ENCODE results near the gene PDE1C. TPM values are rescaled to one million over a fixed set of nuclear protein-coding genes. Genes with fewer than 3 reads are reported as not detected.

PDE1C gene
- total and polyA plus RNA-seq, 2 donors (not counting 1 experiment from before 2014, with no cell fraction given), result 0.52 TPM; not detected in 1

DNA sequence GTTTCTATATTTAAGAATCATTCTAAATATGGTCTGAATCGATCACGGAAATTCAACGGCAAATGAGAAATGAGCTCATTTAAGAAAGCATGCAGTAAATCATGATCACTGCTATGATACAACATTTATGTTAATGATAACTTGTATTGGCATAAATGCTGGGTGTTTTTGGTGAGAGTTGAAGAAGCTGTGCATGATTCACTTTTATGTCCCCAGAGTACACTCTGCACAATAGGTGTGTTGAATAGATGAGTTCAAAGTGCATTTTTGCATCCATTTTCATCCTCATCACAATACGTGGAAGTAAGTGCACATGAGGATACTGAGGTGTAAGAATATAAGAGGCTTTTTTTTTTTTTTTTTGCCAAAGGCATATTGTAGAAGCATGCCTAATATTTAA lies 213.9 kb downstream of the PDE1C start:
- ATAC-seq (ENCODE audit: low read depth), result no peak
- Mint-ChIP-seq H3K4me3 (no peak overlapping the region), H3K27ac (no peak overlapping the region), H3K4me1 (no peaks in the 10 kb centered on the region), H3K27me3 (no peaks in the 10 kb centered on the region), H3K9me3 (ENCODE audit: insufficient read depth) (no peaks in the 10 kb centered on the region)
- TF ChIP-seq, protein P1, sequence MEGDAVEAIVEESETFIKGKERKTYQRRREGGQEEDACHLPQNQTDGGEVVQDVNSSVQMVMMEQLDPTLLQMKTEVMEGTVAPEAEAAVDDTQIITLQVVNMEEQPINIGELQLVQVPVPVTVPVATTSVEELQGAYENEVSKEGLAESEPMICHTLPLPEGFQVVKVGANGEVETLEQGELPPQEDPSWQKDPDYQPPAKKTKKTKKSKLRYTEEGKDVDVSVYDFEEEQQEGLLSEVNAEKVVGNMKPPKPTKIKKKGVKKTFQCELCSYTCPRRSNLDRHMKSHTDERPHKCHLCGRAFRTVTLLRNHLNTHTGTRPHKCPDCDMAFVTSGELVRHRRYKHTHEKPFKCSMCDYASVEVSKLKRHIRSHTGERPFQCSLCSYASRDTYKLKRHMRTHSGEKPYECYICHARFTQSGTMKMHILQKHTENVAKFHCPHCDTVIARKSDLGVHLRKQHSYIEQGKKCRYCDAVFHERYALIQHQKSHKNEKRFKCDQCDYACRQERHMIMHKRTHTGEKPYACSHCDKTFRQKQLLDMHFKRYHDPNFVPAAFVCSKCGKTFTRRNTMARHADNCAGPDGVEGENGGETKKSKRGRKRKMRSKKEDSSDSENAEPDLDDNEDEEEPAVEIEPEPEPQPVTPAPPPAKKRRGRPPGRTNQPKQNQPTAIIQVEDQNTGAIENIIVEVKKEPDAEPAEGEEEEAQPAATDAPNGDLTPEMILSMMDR (IDR thresholded peaks at IDR 0.05), result no peak
- TF ChIP-seq EZH2 (IDR thresholded peaks at IDR 0.05; ENCODE audit: borderline replicate concordance, insufficient read depth, low read depth, low read length, poor library complexity, severe bottlenecking), result no peak
- no peak overlapping the region for H3K4me3 ChIP-seq (ENCODE audit: control extremely low read depth in 1 of 5, extremely low read depth in 1 of 5, insufficient read depth in 1 of 5, low read depth in 2 of 5, low read length in 4 of 5)
- no peaks in the 10 kb centered on the region for H3K36me3 ChIP-seq (replicated peaks in 1 of 2; ENCODE audit: control extremely low read depth in 1 of 2, control insufficient read depth in 1 of 2, extremely low read depth in 1 of 2, insufficient read depth in 2 of 2, low read length in 1 of 2)
- H4K20me1 ChIP-seq (ENCODE audit: control insufficient read depth, insufficient read depth, low read length, poor library complexity, severe bottlenecking), result no peaks in the 10 kb centered on the region
- H3K9me3 ChIP-seq (ENCODE audit: control extremely low read depth in 1 of 3, control insufficient read depth in 2 of 3, insufficient read depth in 1 of 3, low read length in 2 of 3), result no peaks in the 10 kb centered on the region
- H3K79me2 ChIP-seq (ENCODE audit: control insufficient read depth, insufficient read depth, low read length), result no peaks in the 10 kb centered on the region
- no peaks in the 10 kb centered on the region for H3K4me1 ChIP-seq (ENCODE audit: control insufficient read depth in 2 of 2, insufficient read depth in 2 of 2, low read length in 2 of 2)
- no peak overlapping the region for H3K27ac ChIP-seq (ENCODE audit: low read length in 2 of 2)
- intact Hi-C loops (cut with micrococcal nuclease), result no loop called here
- no peak overlapping the region for H3K4me2 ChIP-seq (replicated peaks; ENCODE audit: low read depth, low read length, poor library complexity, severe bottlenecking)
- H2AFZ ChIP-seq (ENCODE audit: insufficient read depth, low read depth, low read length, poor library complexity, severe bottlenecking), result no peak overlapping the region
- H3K27me3 ChIP-seq (replicated peaks in 1 of 4; ENCODE audit: control extremely low read depth in 1 of 4, control insufficient read depth in 3 of 4, insufficient read depth in 4 of 4, low read length in 3 of 4), result no peaks in the 10 kb centered on the region
- POLR2A ChIA-PET, result no interaction called here
- no CpG with 5 or more reads among the region's 4 CpGs for WGBS (ENCODE audit: insufficient coverage)
- H3K9ac ChIP-seq (ENCODE audit: low read length), result no peak overlapping the region
- CTCF ChIA-PET, result no interaction called here
- no peak for DNase-seq

DNA sequence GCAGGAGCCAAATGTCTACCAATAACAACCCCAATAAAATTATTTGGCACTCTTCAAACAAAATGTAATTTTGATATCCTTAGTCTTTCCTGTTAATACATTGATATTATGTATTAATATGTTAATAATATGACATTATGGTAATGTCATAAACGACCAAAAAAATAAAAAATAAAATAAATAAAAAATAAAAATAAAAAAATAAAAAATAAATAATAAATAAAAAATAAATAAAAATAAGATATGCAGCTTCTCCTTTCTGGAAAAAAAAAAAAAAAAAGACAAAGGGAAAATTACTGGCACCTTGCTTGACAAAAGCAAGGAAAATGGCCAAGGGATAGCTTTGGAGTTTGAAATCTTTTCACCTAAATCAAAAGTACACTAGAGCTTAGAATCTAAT lies 214.7 kb downstream of the PDE1C start:
- Mint-ChIP-seq H3K27ac (no peak overlapping the region), H3K4me3 (no peak overlapping the region), H3K27me3 (no peaks in the 10 kb centered on the region), H3K4me1 (no peaks in the 10 kb centered on the region), H3K9me3 (ENCODE audit: insufficient read depth) (no peaks in the 10 kb centered on the region)
- POLR2A ChIA-PET, result no interaction called here
- no peak overlapping the region for H2AFZ ChIP-seq (ENCODE audit: insufficient read depth, low read depth, low read length, poor library complexity, severe bottlenecking)
- no CpG with 5 or more reads among the region's 1 CpG for WGBS (ENCODE audit: insufficient coverage)
- H3K27me3 ChIP-seq (replicated peaks in 1 of 4; ENCODE audit: control extremely low read depth in 1 of 4, control insufficient read depth in 3 of 4, insufficient read depth in 4 of 4, low read length in 3 of 4), result no peaks in the 10 kb centered on the region
- TF ChIP-seq, protein P1 (IDR thresholded peaks at IDR 0.05), result no peak
- TF ChIP-seq EZH2 (IDR thresholded peaks at IDR 0.05; ENCODE audit: borderline replicate concordance, insufficient read depth, low read depth, low read length, poor library complexity, severe bottlenecking), result no peak
- intact Hi-C loops (cut with micrococcal nuclease), result no loop called here
- CTCF ChIA-PET, result no interaction called here
- no peaks in the 10 kb centered on the region for H3K36me3 ChIP-seq (replicated peaks in 1 of 2; ENCODE audit: control extremely low read depth in 1 of 2, control insufficient read depth in 1 of 2, extremely low read depth in 1 of 2, insufficient read depth in 2 of 2, low read length in 1 of 2)
- H3K4me2 ChIP-seq (replicated peaks; ENCODE audit: low read depth, low read length, poor library complexity, severe bottlenecking), result no peak overlapping the region
- no peaks in the 10 kb centered on the region for H3K4me1 ChIP-seq (ENCODE audit: control insufficient read depth in 2 of 2, insufficient read depth in 2 of 2, low read length in 2 of 2)
- no peaks in the 10 kb centered on the region for H4K20me1 ChIP-seq (ENCODE audit: control insufficient read depth, insufficient read depth, low read length, poor library complexity, severe bottlenecking)
- H3K9ac ChIP-seq (ENCODE audit: low read length), result no peak overlapping the region
- no peaks in the 10 kb centered on the region for H3K9me3 ChIP-seq (ENCODE audit: control extremely low read depth in 1 of 3, control insufficient read depth in 2 of 3, insufficient read depth in 1 of 3, low read length in 2 of 3)
- no peak overlapping the region for H3K4me3 ChIP-seq (ENCODE audit: control extremely low read depth in 1 of 5, extremely low read depth in 1 of 5, insufficient read depth in 1 of 5, low read depth in 2 of 5, low read length in 4 of 5)
- ATAC-seq (ENCODE audit: low read depth) (no peak), DNase-seq (no peak)
- H3K27ac ChIP-seq (ENCODE audit: low read length in 2 of 2), result no peak overlapping the region
- no peaks in the 10 kb centered on the region for H3K79me2 ChIP-seq (ENCODE audit: control insufficient read depth, insufficient read depth, low read length)
